ENCODE results near the gene ABCA4.

- peak in 1 of 4 experiments; percentile 15 for TF ChIP-seq CTCF (IDR thresholded peaks at IDR 0.05)
- TF ChIP-seq POLR2A (IDR thresholded peaks at IDR 0.05): no peak
Measured at GRCh38 chr1:94039871-94040569, 80.9 kb downstream of the ABCA4 start.
